Measurements from ENCODE around the gene CSNK2B.
"Not testable (repeated sequence)": the region's sequence is repeated elsewhere in the genome, so short reads cannot be mapped to it uniquely, and the experiment has no call there.

CSNK2B gene

GRCh38 chr6:31687860-31688693, 22.2 kb downstream of the CSNK2B start:
- DNase-seq (ENCODE audit: low spot score) = no peak

GRCh38 chr6:31689249-31690110, 23.6 kb downstream of the CSNK2B start:
- no peak for DNase-seq (ENCODE audit: low spot score)

- no peak for DNase-seq (ENCODE audit: low spot score)
These were observed 24.6 kb downstream of the CSNK2B start for GRCh38 chr6:31690231-31691077.

- no peak for DNase-seq (ENCODE audit: low spot score)
These were observed 25.2 kb downstream of the CSNK2B start for GRCh38 chr6:31691078-31691463.

GRCh38 chr6:31691564-31692108, 25.8 kb downstream of the CSNK2B start:
- no peak for DNase-seq (ENCODE audit: low spot score)

GRCh38 chr6:31692353-31692752, 26.5 kb downstream of the CSNK2B start:
- no peak for DNase-seq (ENCODE audit: low spot score)

- DNase-seq (ENCODE audit: low spot score) = no peak
These were observed 27.0 kb downstream of the CSNK2B start for GRCh38 chr6:31692886-31693285.

- no peak for DNase-seq (ENCODE audit: low spot score)
These were observed 27.7 kb downstream of the CSNK2B start for GRCh38 chr6:31693535-31693934.

GRCh38 chr6:31697555-31697954, 31.7 kb downstream of the CSNK2B start:
- no peak for DNase-seq (ENCODE audit: low spot score)

- DNase-seq (ENCODE audit: low spot score) = no peak
These were observed 35.0 kb downstream of the CSNK2B start for GRCh38 chr6:31700740-31701401.

GRCh38 chr6:31701666-31702404, 36.0 kb downstream of the CSNK2B start:
- peak; percentile 54 for DNase-seq (ENCODE audit: low spot score)

GRCh38 chr6:31702405-31702818, 36.5 kb downstream of the CSNK2B start:
- DNase-seq (ENCODE audit: low spot score) = no peak

- DNase-seq (ENCODE audit: low spot score) = peak; percentile 97
These were observed 37.2 kb downstream of the CSNK2B start, which contains the start of gene ABHD16A for GRCh38 chr6:31702819-31703716. ABHD16A (minus strand) TSS chr6:31703324; CDS start chr6:31703281, 43 bp downstream.

GRCh38 chr6:31705931-31706330, 40.1 kb downstream of the CSNK2B start:
- DNase-seq (ENCODE audit: low spot score) = no peak

- DNase-seq (ENCODE audit: low spot score) = no peak
These were observed 40.7 kb downstream of the CSNK2B start, which contains the start of gene LY6G6F for GRCh38 chr6:31706599-31706998. LY6G6F (plus strand) TSS chr6:31706866; CDS start chr6:31706907, 41 bp downstream.

GRCh38 chr6:31707701-31708100, 41.8 kb downstream of the CSNK2B start:
- no peak for DNase-seq (ENCODE audit: low spot score)

- DNase-seq (ENCODE audit: low spot score) = no peak
These were observed 42.3 kb downstream of the CSNK2B start for GRCh38 chr6:31708224-31708623.

GRCh38 chr6:31709157-31709556, 43.3 kb downstream of the CSNK2B start:
- not testable (repeated sequence) for DNase-seq (ENCODE audit: low spot score)

GRCh38 chr6:31710523-31711219, 44.8 kb downstream of the CSNK2B start:
- no peak for DNase-seq (ENCODE audit: low spot score)

Data from AG08396 (cell line).